GM12878 (cell line): ENCODE measurements around the gene KCNMB4. TPM values are rescaled to one million over a fixed set of nuclear protein-coding genes. Genes with fewer than 3 reads are reported as not detected.

ENCODE experiments used
- ATAC-seq: fragments of 200-7000 bp; cut with Tn5 transposase; 3 replicates; pipeline ENCODE4 v1.9.1; 2020; ENCODE audit warnings: mild to moderate bottlenecking, moderate library complexity
- BruUV-seq: library from RNA; stranded (reverse); fragments of 400-500 nt; replicated peaks from 2 replicates; lab custom pipeline; 2021; lab: Mats Ljungman, UMichigan
- CTCF ChIA-PET: fragments of 300-600 bp; sonication (Branson Sonifier 250); formaldehyde crosslinking; extraction: SDS; loops from one replicate; lab custom pipeline; 2021; ENCODE audit warnings: inconsistent platforms; lab: Yijun Ruan, JAX
- POLR2A ChIA-PET: fragments of 350-600 bp; formaldehyde crosslinking; extraction: SDS; loops from one replicate; lab custom pipeline; 2021; ENCODE audit warnings: inconsistent platforms; lab: Charles Lee
- RAD21 ChIA-PET: fragments of 300-600 bp; sonication (Branson Sonifier 250); formaldehyde crosslinking; loops from one replicate; lab custom pipeline; 2023; ENCODE audit warnings: antibody characterized with exemption; ENCODE audit not compliant: unreplicated experiment; lab: Charles Lee
- SMC1A ChIA-PET: fragments of 300-600 bp; sonication (Branson Sonifier 250); formaldehyde crosslinking; loops from one replicate; lab custom pipeline; 2023; ENCODE audit not compliant: unreplicated experiment, uncharacterized antibody; lab: Charles Lee
- DNase-seq: peaks from one replicate; pipeline ENCODE4 v3.0.0-alpha.2; 2011; ENCODE audit warnings: low read depth, low spot score
- FAIRE-seq: peaks from 3 replicates; lab custom pipeline; 2011; peaks lifted over from hg19 to GRCh38; lab: Jason Lieb, UNC
- H2AFZ ChIP-seq: 2 replicates; pipeline ENCODE4 v1.6.0; 2011; ENCODE audit warnings: low read depth, low read length, control low read depth; ENCODE audit not compliant: control insufficient read depth
- H3K27ac ChIP-seq: 2 replicates; pipeline ENCODE4 v1.5.1; 2011; ENCODE audit warnings: control low read depth; ENCODE audit not compliant: control insufficient read depth, insufficient read depth
- H3K27me3 ChIP-seq, 2 experiments: replicated peaks in 1 of 2; 2 replicates each; pipeline versions ENCODE4 v1.6.0 to v1.6.1; 2011; ENCODE audit warnings: low read length in 1 of 2; ENCODE audit not compliant: control insufficient read depth in 2 of 2, insufficient read depth in 2 of 2
- H3K36me3 ChIP-seq, 2 experiments: 2 replicates each; pipeline ENCODE4 v1.5.1; 2011; ENCODE audit warnings: low read length in 1 of 2; ENCODE audit not compliant: control insufficient read depth in 2 of 2, insufficient read depth in 2 of 2
- H3K4me1 ChIP-seq: 2 replicates; pipeline ENCODE4 v1.6.1; 2011; ENCODE audit warnings: mild to moderate bottlenecking, low read length, moderate library complexity, mixed read lengths; ENCODE audit not compliant: control insufficient read depth, insufficient read depth
- H3K4me2 ChIP-seq: 2 replicates; pipeline ENCODE4 v1.6.0; 2011; ENCODE audit warnings: control low read depth; ENCODE audit not compliant: control insufficient read depth, insufficient read depth
- H3K4me3 ChIP-seq: fragments of 200-600 bp; sonication (generic); 2 replicates; pipeline ENCODE4 v1.5.1; 2016
- H3K79me2 ChIP-seq: 2 replicates; pipeline ENCODE4 v1.6.0; 2011; ENCODE audit warnings: low read length; ENCODE audit not compliant: control insufficient read depth, insufficient read depth
- H3K9ac ChIP-seq: 2 replicates; pipeline ENCODE4 v1.8.0; 2011; ENCODE audit warnings: low read length, control low read depth, mixed read lengths; ENCODE audit not compliant: control insufficient read depth, insufficient read depth
- H3K9me3 ChIP-seq: replicated peaks from 3 replicates; pipeline ENCODE4 v1.5.1; 2011; ENCODE audit warnings: mild to moderate bottlenecking, low read length; ENCODE audit not compliant: control insufficient read depth, insufficient read depth
- H4K20me1 ChIP-seq: 2 replicates; pipeline ENCODE4 v1.6.0; 2011; ENCODE audit not compliant: control insufficient read depth, insufficient read depth
- EED ChIP-seq: sonication (generic); IDR thresholded peaks from 2 replicates; pipeline ENCODE4 v1.6.1; 2016; ENCODE audit warnings: antibody characterized with exemption, low read depth
- HCFC1 ChIP-seq: fragments of 150-350 bp; IDR thresholded peaks from 2 replicates; pipeline ENCODE4 v1.6.1; 2014; ENCODE audit warnings: low read length
- KLF5 ChIP-seq: fragments of 450-650 bp; IDR thresholded peaks from 2 replicates; pipeline ENCODE4 v1.6.1; 2014; ENCODE audit warnings: mild to moderate bottlenecking; ENCODE audit not compliant: partially characterized antibody
- MEF2A ChIP-seq: IDR thresholded peaks from 2 replicates; pipeline ENCODE4 v1.6.1; 2011; ENCODE audit warnings: low read depth, mild to moderate bottlenecking, low read length, moderate library complexity; ENCODE audit not compliant: insufficient read depth
- MXI1 ChIP-seq: fragments of 150-350 bp; IDR thresholded peaks from 2 replicates; pipeline ENCODE4 v1.6.1; 2011; ENCODE audit warnings: low read depth, mild to moderate bottlenecking, inconsistent platforms, low read length, improper control_type of control experiment
- NFYB ChIP-seq: IDR thresholded peaks from 2 replicates; pipeline ENCODE4 v1.6.1; 2011; ENCODE audit warnings: low read depth, mild to moderate bottlenecking, low read length, improper control_type of control experiment, moderate library complexity; ENCODE audit not compliant: insufficient read depth
- NRF1 ChIP-seq: conservative IDR thresholded peaks from 2 replicates; pipeline ENCODE4 v1.6.1; 2011; ENCODE audit warnings: mild to moderate bottlenecking, low read depth, low read length, improper control_type of control experiment
- PML ChIP-seq: IDR thresholded peaks from 2 replicates; pipeline ENCODE4 v1.6.1; 2012; ENCODE audit warnings: low read length, inconsistent platforms
- RAD21 ChIP-seq: IDR thresholded peaks from 2 replicates; pipeline ENCODE4 v1.6.1; 2011; ENCODE audit warnings: mild to moderate bottlenecking, low read depth, low read length, moderate library complexity; ENCODE audit not compliant: insufficient read depth
- RBBP5 ChIP-seq: fragments of 200-600 bp; sonication (generic); conservative IDR thresholded peaks from 2 replicates; pipeline ENCODE4 v1.6.1; 2016
- RCOR1 ChIP-seq: conservative IDR thresholded peaks from 2 replicates; pipeline ENCODE4 v1.6.1; 2012; ENCODE audit warnings: low read depth, low read length, improper control_type of control experiment
- RUNX3 ChIP-seq: IDR thresholded peaks from 2 replicates; pipeline ENCODE4 v1.6.1; 2012; ENCODE audit warnings: low read length, inconsistent platforms
- SREBF2 ChIP-seq: IDR thresholded peaks from 2 replicates; pipeline ENCODE4 v1.6.1; 2012; ENCODE audit warnings: mild to moderate bottlenecking, low read length
- YY1 ChIP-seq: IDR thresholded peaks from 2 replicates; pipeline ENCODE4 v1.6.1; 2011; ENCODE audit warnings: low read depth, mild to moderate bottlenecking, low read length
- ZNF217 ChIP-seq: fragments of 450-650 bp; IDR thresholded peaks from 2 replicates; pipeline ENCODE4 v1.6.1; 2017; ENCODE audit warnings: antibody characterized with exemption, mild to moderate bottlenecking
- ZNF592 ChIP-seq: fragments of 450-650 bp; IDR thresholded peaks from 2 replicates; pipeline ENCODE4 v1.6.1; 2017; ENCODE audit warnings: mild to moderate bottlenecking, moderate library complexity
- ZNF622 ChIP-seq: fragments of 450-650 bp; IDR thresholded peaks from 2 replicates; pipeline ENCODE4 v1.6.1; 2017; ENCODE audit warnings: mild to moderate bottlenecking, inconsistent platforms
- WGBS: methylation state at CpG from one replicate; pipeline ENCODE4 v1.1.6; 2016; ENCODE audit warnings: low lambda C conversion rate; ENCODE audit not compliant: insufficient replicate concordance, insufficient coverage; ENCODE audit errors: missing lambda C conversion rate; 5-methylcytosine and 5-hydroxymethylcytosine counted together
- in situ Hi-C: fragments of 300-500 bp; cut with MboI; formaldehyde crosslinking; loops from 9 replicates; pipeline ENCODE4 v1.14.3; 2018; ENCODE audit warnings: mixed read lengths
- intact Hi-C: fragments of 100-400 bp; cut with micrococcal nuclease; formaldehyde crosslinking; loops from one replicate; pipeline ENCODE4 v1.14.2; 2022; ENCODE audit not compliant: unreplicated experiment
- polyA plus RNA-seq, 11 experiments: library from polyadenylated mRNA; depleted of rRNA in 4 of 11; unstranded in 6 of 11; stranded (reverse) in 5 of 11; fragments of >200 nt; fragmentation: Nextera tagmentation in 4 of 11; fragmentation: Illumina TruSeq in 1 of 11; extraction: Ambion mirVana in 4 of 11; extraction: Trizol in 1 of 11; gene quantifications; 1 replicate in 1 of 11; 2 replicates in 10 of 11; pipeline versions ENCODE4 v1.2.1 to v1.2.3, GENCODE V29; 2011 to 2016; ENCODE audit warnings: inconsistent platforms in 2 of 11, missing spikeins in 2 of 11, low read depth in 1 of 11
- total RNA-seq, 4 experiments: library from RNA; depleted of rRNA in 3 of 4; stranded (reverse); fragments of >200 nt in 3 of 4; fragmentation: Illumina TruSeq in 1 of 4; extraction: Trizol in 1 of 4; gene quantifications; 2 replicates each; pipeline versions ENCODE4 v1.2.1 to v1.2.3, GENCODE V29; 2013 to 2021

KCNMB4 gene
- total and polyA plus RNA-seq, 10 of the 15 experiments (the other 5 are each of a cell fraction or from before 2014, with no cell fraction given), result 0.06 to 0.37 (median 0.16) TPM; not detected in 2

GRCh38 chr12:70332236-70332635, 33.9 kb upstream of the KCNMB4 start:
- no peak for TF ChIP-seq MEF2A
- no peak for TF ChIP-seq EED
- no peak for TF ChIP-seq RAD21
- TF ChIP-seq, all 136 proteins: peak for 0
- Histone ChIP-seq H3K4me3 (no peak overlapping the region), H3K4me2 (no peak overlapping the region), H3K9me3 (no peaks in the 10 kb centered on the region), H3K79me2 (no peaks in the 10 kb centered on the region; the same call in 1 of the 2 replicates), H4K20me1 (no peaks in the 10 kb centered on the region), H3K27me3 (no peaks in the 10 kb centered on the region), H3K27ac (no peak overlapping the region), H2AFZ (no peak overlapping the region), H3K9ac (no peak overlapping the region), H3K4me1 (no peaks in the 10 kb centered on the region), H3K36me3 (peaks cover 0 to 8% of the 10 kb centered on the region in 2 experiments; a peak in 1 of 4 replicates)
- no TSS peak for BruUV-seq
- DNase-seq (no peak), ATAC-seq (no peak), FAIRE-seq (no peak)
- ChIA-PET CTCF (no interaction called here), SMC1A (no interaction called here), POLR2A (no interaction called here), RAD21 (no interaction called here)
- intact Hi-C loops, result no loop called here
- in situ Hi-C loops, result no loop called here

- H3K4me3 ChIP-seq, result no peak overlapping the region
- ATAC-seq (no peak), DNase-seq (no peak), FAIRE-seq (no peak)
- no peaks in the 10 kb centered on the region for H3K9me3 ChIP-seq
- H2AFZ ChIP-seq, result no peak overlapping the region
- 98% methylated on average over 8 of the region's 8 CpGs for WGBS
- H3K4me1 ChIP-seq, result no peaks in the 10 kb centered on the region
- RAD21 ChIA-PET, result no interaction called here
- no peak overlapping the region for H3K4me2 ChIP-seq
- no peaks in the 10 kb centered on the region for H3K27me3 ChIP-seq
- no peak overlapping the region for H3K9ac ChIP-seq
- POLR2A ChIA-PET, result no interaction called here
- no peaks in the 10 kb centered on the region for H3K79me2 ChIP-seq
- in situ Hi-C loops, result no loop called here
- intact Hi-C loops, result no loop called here
- H3K36me3 ChIP-seq, result peaks cover 0 to 12% of the 10 kb centered on the region in 2 experiments; a peak in 2 of 4 replicates
- SMC1A ChIA-PET, result interaction anchor here (1.4 to 2.7 kb wide), 4 partner anchors 12 to 33 kb away, joined by 4 to 7 read pairs (median 4); no protein-coding TSS in a partner anchor
- no TSS peak for BruUV-seq
- CTCF ChIA-PET, result interaction anchor here (0.9 to 1.1 kb wide), 2 partner anchors 9 to 242 kb away, joined by 3 to 4 read pairs; no protein-coding TSS in a partner anchor
- H4K20me1 ChIP-seq, result no peaks in the 10 kb centered on the region
- H3K27ac ChIP-seq, result no peak overlapping the region
- TF ChIP-seq NFYB, result no peak
- TF ChIP-seq KLF5, result no peak
- TF ChIP-seq MXI1, result no peak
- no peak for TF ChIP-seq NRF1
- TF ChIP-seq SREBF2, result no peak
- TF ChIP-seq ZNF592, result no peak
- TF ChIP-seq YY1, result no peak
- TF ChIP-seq PML, result no peak
- no peak for TF ChIP-seq ZNF622
- no peak for TF ChIP-seq RCOR1
- no peak for TF ChIP-seq ZNF217
- TF ChIP-seq HCFC1, result no peak
- TF ChIP-seq RBBP5, result no peak
- no peak for TF ChIP-seq RUNX3
These were observed 31.3 kb upstream of the KCNMB4 start for GRCh38 chr12:70334742-70335141.
